SK-N-SH treated with all-trans-retinoic acid at 6 μM for 48 hours (cell line): Measurements from ENCODE around the gene CTBP1.

Experiments
- ATAC-seq: fragments of 200-7000 bp; cut with Tn5 transposase; 3 replicates; pipeline ENCODE4 v1.9.1; 2020; ENCODE audit warnings: mild to moderate bottlenecking, moderate library complexity
- ARNTL ChIP-seq: fragments of 450-650 bp; formaldehyde crosslinking; IDR thresholded peaks from 2 replicates; pipeline ENCODE4 v1.5.0; 2020; ENCODE audit warnings: low read depth, mild to moderate bottlenecking, moderate library complexity, borderline replicate concordance
- BACH2 ChIP-seq: fragments of 250-450 bp; sonication (Bioruptor Pico); IDR thresholded peaks from 2 replicates; pipeline ENCODE4 v1.9.0; 2021; ENCODE audit warnings: mild to moderate bottlenecking, borderline replicate concordance
- CSDC2 ChIP-seq: fragments of 250-450 bp; sonication (Bioruptor Pico); IDR thresholded peaks from 2 replicates; pipeline ENCODE4 v1.5.0; 2020; ENCODE audit warnings: mild to moderate bottlenecking, moderate library complexity
- ESRRG ChIP-seq: fragments of 250-450 bp; sonication (Bioruptor Pico); IDR thresholded peaks from 2 replicates; pipeline ENCODE4 v1.6.1; 2021; ENCODE audit warnings: mild to moderate bottlenecking
- GLIS3 ChIP-seq: fragments of 250-450 bp; sonication (Bioruptor Pico); IDR thresholded peaks from 2 replicates; pipeline ENCODE4 v1.5.0; 2020; ENCODE audit warnings: mild to moderate bottlenecking, moderate library complexity
- ISL1 ChIP-seq: fragments of 250-450 bp; sonication (Bioruptor Pico); IDR thresholded peaks from 2 replicates; pipeline ENCODE4 v2.1.2; 2022; ENCODE audit warnings: mild to moderate bottlenecking, moderate library complexity
- OSR1 ChIP-seq: fragments of 250-450 bp; sonication (Bioruptor Pico); IDR thresholded peaks from 2 replicates; pipeline ENCODE4 v1.8.0; 2022; ENCODE audit warnings: moderate library complexity, mild to moderate bottlenecking, inconsistent platforms
- PATZ1 ChIP-seq: fragments of 250-450 bp; sonication (Bioruptor Pico); IDR thresholded peaks from 2 replicates; pipeline ENCODE4 v1.8.0; 2020; ENCODE audit warnings: mild to moderate bottlenecking, moderate library complexity, borderline replicate concordance
- RARB ChIP-seq: fragments of 250-450 bp; sonication (Bioruptor Pico); IDR thresholded peaks from 2 replicates; pipeline ENCODE4 v1.8.0; 2021; ENCODE audit warnings: mild to moderate bottlenecking, moderate library complexity
- SNAI2 ChIP-seq: fragments of 250-450 bp; sonication (Bioruptor Pico); IDR thresholded peaks from 2 replicates; pipeline ENCODE4 v1.5.0; 2020; ENCODE audit warnings: mild to moderate bottlenecking, moderate library complexity
- TCF4 ChIP-seq: fragments of 250-450 bp; sonication (Bioruptor Pico); IDR thresholded peaks from 2 replicates; pipeline ENCODE4 v1.8.0; 2021; ENCODE audit warnings: mild to moderate bottlenecking, moderate library complexity, borderline replicate concordance
- TOX ChIP-seq: fragments of 250-450 bp; sonication (Bioruptor Pico); IDR thresholded peaks from 2 replicates; pipeline ENCODE4 v1.8.0; 2021; ENCODE audit warnings: mild to moderate bottlenecking, moderate library complexity, borderline replicate concordance
- TSHZ2 ChIP-seq: fragments of 250-450 bp; sonication (Bioruptor Pico); IDR thresholded peaks from 2 replicates; pipeline ENCODE4 v1.5.0; 2020; ENCODE audit warnings: mild to moderate bottlenecking, moderate library complexity
- ZC3H10 ChIP-seq: fragments of 250-450 bp; sonication (Bioruptor Pico); IDR thresholded peaks from 2 replicates; pipeline ENCODE4 v1.5.1; 2021; ENCODE audit warnings: mild to moderate bottlenecking, moderate library complexity
- ZFP3 ChIP-seq: fragments of 250-450 bp; sonication (Bioruptor Pico); IDR thresholded peaks from 2 replicates; pipeline ENCODE4 v1.5.0; 2020; ENCODE audit warnings: mild to moderate bottlenecking, moderate library complexity
- ZFP30 ChIP-seq: fragments of 450-650 bp; formaldehyde crosslinking; IDR thresholded peaks from 2 replicates; pipeline ENCODE4 v1.5.0; 2022; ENCODE audit warnings: mild to moderate bottlenecking, moderate library complexity
- ZNF70 ChIP-seq: fragments of 450-650 bp; formaldehyde crosslinking; IDR thresholded peaks from 2 replicates; pipeline ENCODE4 v1.5.0; 2020; ENCODE audit warnings: mild to moderate bottlenecking, moderate library complexity
- ZNF8 ChIP-seq: fragments of 450-650 bp; formaldehyde crosslinking; IDR thresholded peaks from 2 replicates; pipeline ENCODE4 v1.5.0; 2020; ENCODE audit warnings: mild to moderate bottlenecking, moderate library complexity
- TF ChIP-seq, protein P1 (sequence below): fragments of 250-450 bp; sonication (Bioruptor Pico); IDR thresholded peaks from 2 replicates; pipeline ENCODE4 v1.5.1; 2020; ENCODE audit warnings: low read depth, mild to moderate bottlenecking, moderate library complexity
- TF ChIP-seq, protein P2 (sequence below): fragments of 250-450 bp; sonication (Bioruptor Pico); IDR thresholded peaks from 2 replicates; pipeline ENCODE4 v1.5.1; 2021; ENCODE audit warnings: mild to moderate bottlenecking, moderate library complexity
- TF ChIP-seq, protein P3 (sequence below): fragments of 250-450 bp; sonication (Bioruptor Pico); IDR thresholded peaks from 2 replicates; pipeline ENCODE4 v1.8.0; 2021; ENCODE audit warnings: low read depth, mild to moderate bottlenecking, moderate library complexity, borderline replicate concordance

CTBP1 gene

DNA sequence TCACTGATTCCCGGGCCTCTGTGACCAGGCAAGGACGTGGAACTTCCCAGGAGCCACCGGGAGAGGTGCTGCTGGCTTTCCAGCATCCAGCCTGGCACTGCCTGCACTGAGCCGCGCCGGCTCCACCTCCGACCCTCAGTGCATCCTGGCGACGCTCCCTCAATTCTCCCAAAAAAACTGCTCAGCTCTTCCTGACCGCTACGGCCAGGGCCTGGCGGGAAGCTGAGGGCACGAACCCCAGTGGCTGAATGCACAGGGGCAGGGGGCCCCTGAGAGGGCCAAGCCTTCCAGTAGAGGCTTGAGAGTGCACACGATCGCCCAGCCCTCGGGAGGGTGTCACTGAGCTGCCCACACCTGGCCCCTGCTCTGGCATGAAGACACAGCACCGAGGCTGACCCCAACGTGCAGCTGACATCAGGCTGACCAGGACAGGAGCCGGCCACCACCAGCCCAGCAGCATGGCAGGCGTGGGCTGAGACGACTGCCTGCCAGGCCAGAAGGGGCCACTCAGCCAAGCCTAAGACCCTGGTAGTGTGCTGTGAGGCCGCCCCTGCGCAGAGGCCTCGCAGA, 6.9 kb downstream of the CTBP1 start:
- no peak for ATAC-seq
- TF ChIP-seq ZFP30 (CRISPR knock-in tag) (no peak), TCF4 (CRISPR knock-in tag) (no peak), RARB (no peak), ZNF70 (no peak), TOX (CRISPR knock-in tag) (no peak), SNAI2 (CRISPR knock-in tag) (no peak), GLIS3 (CRISPR knock-in tag) (no peak), ZFP3 (CRISPR knock-in tag) (no peak), ZC3H10 (CRISPR knock-in tag) (no peak), CSDC2 (CRISPR knock-in tag) (no peak), OSR1 (CRISPR knock-in tag) (no peak), PATZ1 (CRISPR knock-in tag) (no peak)
- TF ChIP-seq, protein P1, sequence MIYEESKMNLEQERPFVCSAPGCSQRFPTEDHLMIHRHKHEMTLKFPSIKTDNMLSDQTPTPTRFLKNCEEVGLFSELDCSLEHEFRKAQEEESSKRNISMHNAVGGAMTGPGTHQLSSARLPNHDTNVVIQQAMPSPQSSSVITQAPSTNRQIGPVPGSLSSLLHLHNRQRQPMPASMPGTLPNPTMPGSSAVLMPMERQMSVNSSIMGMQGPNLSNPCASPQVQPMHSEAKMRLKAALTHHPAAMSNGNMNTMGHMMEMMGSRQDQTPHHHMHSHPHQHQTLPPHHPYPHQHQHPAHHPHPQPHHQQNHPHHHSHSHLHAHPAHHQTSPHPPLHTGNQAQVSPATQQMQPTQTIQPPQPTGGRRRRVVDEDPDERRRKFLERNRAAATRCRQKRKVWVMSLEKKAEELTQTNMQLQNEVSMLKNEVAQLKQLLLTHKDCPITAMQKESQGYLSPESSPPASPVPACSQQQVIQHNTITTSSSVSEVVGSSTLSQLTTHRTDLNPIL (CRISPR knock-in tag), result no peak

GRCh38 chr4:1241466-1241935, 7.4 kb downstream of the CTBP1 start:
- ATAC-seq, result no peak
- TF ChIP-seq GLIS3 (CRISPR knock-in tag) (no peak), ESRRG (CRISPR knock-in tag) (no peak)

- no peak for ATAC-seq
- no peak for TF ChIP-seq TSHZ2 (CRISPR knock-in tag)
- TF ChIP-seq, protein P1 (CRISPR knock-in tag), result no peak
- TF ChIP-seq ZNF8, result no peak
- TF ChIP-seq BACH2 (CRISPR knock-in tag), result no peak
- TF ChIP-seq TCF4 (CRISPR knock-in tag), result no peak
- no peak for TF ChIP-seq ZC3H10 (CRISPR knock-in tag)
- TF ChIP-seq ARNTL (CRISPR knock-in tag), result no peak
- no peak for TF ChIP-seq OSR1 (CRISPR knock-in tag)
- TF ChIP-seq ZFP30 (CRISPR knock-in tag), result no peak
- TF ChIP-seq, protein P2, sequence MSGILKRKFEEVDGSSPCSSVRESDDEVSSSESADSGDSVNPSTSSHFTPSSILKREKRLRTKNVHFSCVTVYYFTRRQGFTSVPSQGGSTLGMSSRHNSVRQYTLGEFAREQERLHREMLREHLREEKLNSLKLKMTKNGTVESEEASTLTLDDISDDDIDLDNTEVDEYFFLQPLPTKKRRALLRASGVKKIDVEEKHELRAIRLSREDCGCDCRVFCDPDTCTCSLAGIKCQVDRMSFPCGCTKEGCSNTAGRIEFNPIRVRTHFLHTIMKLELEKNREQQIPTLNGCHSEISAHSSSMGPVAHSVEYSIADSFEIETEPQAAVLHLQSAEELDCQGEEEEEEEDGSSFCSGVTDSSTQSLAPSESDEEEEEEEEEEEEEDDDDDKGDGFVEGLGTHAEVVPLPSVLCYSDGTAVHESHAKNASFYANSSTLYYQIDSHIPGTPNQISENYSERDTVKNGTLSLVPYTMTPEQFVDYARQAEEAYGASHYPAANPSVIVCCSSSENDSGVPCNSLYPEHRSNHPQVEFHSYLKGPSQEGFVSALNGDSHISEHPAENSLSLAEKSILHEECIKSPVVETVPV (CRISPR knock-in tag), result no peak
These were observed 8.0 kb downstream of the CTBP1 start for GRCh38 chr4:1240721-1241465.

DNA sequence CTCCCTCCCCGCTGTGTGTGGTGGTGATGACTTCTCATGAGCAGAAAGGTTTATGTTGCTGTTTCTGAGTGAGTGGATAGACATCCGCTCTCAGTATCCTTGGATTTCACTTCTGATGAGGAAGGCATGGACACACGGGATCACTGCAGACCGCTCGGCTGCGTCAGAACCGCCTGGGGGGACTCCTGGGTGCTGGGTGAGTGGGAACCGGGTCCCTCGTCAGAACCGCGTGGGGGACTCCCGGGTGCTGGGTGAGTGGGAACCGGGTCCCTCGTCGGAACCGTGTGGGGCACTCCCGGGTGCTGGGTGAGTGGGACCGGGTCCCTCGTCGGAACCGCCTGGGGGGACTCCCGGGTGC, 9.0 kb downstream of the CTBP1 start:
- ATAC-seq, result no peak
- no peak for TF ChIP-seq TOX (CRISPR knock-in tag)
- no peak for TF ChIP-seq ZNF70
- TF ChIP-seq ESRRG (CRISPR knock-in tag), result no peak
- TF ChIP-seq, protein P3, sequence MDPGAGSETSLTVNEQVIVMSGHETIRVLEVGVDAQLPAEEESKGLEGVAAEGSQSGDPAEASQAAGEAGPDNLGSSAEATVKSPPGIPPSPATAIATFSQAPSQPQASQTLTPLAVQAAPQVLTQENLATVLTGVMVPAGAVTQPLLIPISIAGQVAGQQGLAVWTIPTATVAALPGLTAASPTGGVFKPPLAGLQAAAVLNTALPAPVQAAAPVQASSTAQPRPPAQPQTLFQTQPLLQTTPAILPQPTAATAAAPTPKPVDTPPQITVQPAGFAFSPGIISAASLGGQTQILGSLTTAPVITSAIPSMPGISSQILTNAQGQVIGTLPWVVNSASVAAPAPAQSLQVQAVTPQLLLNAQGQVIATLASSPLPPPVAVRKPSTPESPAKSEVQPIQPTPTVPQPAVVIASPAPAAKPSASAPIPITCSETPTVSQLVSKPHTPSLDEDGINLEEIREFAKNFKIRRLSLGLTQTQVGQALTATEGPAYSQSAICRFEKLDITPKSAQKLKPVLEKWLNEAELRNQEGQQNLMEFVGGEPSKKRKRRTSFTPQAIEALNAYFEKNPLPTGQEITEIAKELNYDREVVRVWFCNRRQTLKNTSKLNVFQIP (CRISPR knock-in tag), result no peak
- TF ChIP-seq CSDC2 (CRISPR knock-in tag), result no peak
- TF ChIP-seq TCF4 (CRISPR knock-in tag), result no peak
- no peak for TF ChIP-seq ZFP3 (CRISPR knock-in tag)
- TF ChIP-seq SNAI2 (CRISPR knock-in tag), result no peak
- TF ChIP-seq, protein P1 (CRISPR knock-in tag), result no peak
- no peak for TF ChIP-seq GLIS3 (CRISPR knock-in tag)
- no peak for TF ChIP-seq ZFP30 (CRISPR knock-in tag)
- no peak for TF ChIP-seq ISL1 (CRISPR knock-in tag)
- TF ChIP-seq, all 23 proteins: peak for 0
